ENCODE measurements around the gene WARS2.
A peak's percentile ranks its signal among the peaks of the same experiment; 100 is the strongest.

Gene WARS2

DNA sequence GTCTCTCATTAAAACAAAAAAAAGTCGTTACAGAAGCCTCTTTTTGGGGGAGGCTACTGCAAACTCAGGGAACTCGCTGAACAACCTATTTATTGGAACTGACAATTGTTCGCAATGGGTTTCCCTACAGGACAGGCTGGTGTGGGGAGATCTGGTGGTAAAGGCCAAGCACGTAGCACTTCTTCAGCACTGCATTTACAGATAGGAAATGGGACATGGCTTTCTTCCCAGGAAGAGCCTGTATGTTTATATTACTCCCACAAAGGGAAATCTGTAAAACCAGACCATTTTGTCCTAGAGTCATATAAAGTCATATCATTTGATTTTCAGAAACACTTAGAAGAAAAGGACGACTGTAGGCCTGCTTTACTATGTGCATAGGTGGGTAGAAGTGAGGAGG, 113.5 kb downstream of the WARS2 start:
- no peak for DNase-seq (ENCODE audit: low spot score)

DNA sequence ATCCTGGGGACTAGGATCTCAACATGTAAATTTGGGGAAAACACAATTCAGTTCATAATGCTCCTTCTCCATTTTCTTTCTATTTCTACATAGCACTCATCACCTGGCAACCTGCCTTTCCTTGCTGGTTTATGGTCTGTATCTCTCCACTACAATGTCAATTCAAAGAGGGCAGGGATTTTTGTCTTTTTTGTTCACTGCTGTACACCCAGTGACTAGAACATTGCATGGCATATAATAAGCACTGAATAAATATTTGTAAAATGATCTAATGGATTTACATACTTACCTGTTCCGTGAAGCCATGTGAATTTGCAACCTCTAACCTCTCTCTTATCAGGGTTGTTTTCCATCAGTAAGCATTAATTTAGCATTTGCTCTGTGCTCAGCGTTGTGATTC, 124.9 kb downstream of the WARS2 start:
- DNase-seq (ENCODE audit: low spot score) = no peak

DNA sequence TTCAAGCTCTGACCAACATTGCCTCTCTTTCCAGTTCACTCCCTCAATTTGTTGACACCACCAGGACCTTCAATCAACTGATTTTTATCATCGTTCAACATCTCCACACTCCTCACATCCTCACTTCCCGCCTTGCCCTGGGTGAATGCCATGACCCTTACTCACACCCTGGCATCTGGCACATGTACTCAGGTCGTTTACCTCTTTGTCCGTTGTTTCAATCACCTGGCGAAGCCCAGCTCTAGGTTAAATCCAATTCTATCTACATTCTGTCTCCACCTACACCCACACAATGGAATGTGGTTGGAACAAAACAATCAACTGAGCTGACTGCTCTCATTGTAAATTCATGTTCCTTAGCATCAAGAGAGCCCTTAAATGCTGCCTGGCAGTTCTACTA, 128.1 kb downstream of the WARS2 start:
- no peak for DNase-seq (ENCODE audit: low spot score)

DNA sequence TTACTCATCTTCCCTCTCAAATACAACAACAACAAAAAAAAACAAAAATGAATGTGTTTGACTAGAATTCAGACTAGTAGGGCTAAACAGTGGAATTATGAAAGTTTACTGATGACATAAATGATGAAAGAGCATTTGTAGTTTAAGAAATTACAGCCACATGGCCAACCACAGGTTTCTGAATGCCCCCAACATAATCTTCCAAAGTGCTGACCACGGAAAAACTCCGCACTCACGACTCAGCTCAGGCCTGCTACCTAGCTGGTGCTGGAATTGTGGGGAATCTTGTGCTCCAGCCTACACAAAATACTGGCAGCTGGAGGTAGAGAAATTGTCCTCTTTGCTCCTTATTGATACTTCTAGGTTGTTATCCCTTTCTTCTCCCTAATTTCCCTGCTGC, 128.7 kb downstream of the WARS2 start:
- no peak for DNase-seq (ENCODE audit: low spot score)

DNA sequence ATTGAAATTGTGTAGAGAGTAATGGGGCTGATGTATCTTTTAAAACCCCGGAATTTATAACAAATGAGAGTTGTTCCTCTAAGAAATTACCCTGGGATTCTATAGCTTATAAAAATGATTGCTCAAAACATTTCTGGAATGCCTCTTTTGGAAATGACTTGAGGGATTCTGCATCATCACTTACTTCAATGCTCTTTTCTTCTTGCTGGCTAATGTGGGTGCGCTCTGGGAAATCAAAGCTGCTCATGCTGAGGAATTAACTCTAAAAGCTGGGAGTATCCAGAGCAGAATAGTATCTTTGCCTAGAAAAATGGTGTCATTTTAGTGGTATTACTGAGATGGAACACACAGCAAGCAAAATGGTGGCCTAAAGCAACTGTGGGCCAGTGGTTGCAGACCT, 129.3 kb downstream of the WARS2 start:
- no peak for DNase-seq (ENCODE audit: low spot score)

DNA sequence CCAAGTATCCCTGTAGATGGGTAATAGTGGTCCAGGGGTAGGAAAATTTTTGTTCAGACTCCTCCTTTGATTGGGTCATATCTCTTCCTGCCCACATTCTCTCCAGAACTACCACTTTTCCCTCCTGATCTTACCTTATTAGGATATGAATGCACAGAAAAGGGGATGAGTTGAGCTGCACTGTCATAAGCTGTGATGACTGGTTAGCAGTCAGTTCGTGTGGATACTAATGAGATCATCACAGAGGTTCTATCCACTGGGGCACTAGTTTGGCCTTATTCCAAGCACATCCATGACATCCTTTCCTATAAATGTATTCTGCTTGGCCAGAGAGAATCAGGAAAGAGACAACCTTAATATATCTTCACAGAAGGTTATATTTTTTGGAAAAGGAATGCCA, 130.3 kb downstream of the WARS2 start:
- no peak for DNase-seq (ENCODE audit: low spot score)

DNA sequence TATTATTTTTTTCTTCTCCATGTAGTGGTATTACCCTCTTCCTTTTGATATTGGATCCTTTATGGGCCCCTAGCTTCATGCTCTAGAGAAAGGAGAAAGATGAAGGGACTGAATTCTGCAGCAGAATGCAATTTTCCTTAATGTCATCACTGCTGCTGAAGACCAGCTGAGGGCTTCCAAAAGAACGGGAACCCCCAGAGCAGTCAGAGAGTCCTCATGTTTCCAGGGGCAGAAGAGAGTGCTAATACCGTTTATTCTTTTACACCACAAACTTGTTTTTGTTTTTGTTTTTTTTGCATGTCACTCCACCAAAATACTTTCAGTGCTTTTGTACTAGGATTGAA, 131.2 kb downstream of the WARS2 start:
- DNase-seq (ENCODE audit: low spot score) = no peak

DNA sequence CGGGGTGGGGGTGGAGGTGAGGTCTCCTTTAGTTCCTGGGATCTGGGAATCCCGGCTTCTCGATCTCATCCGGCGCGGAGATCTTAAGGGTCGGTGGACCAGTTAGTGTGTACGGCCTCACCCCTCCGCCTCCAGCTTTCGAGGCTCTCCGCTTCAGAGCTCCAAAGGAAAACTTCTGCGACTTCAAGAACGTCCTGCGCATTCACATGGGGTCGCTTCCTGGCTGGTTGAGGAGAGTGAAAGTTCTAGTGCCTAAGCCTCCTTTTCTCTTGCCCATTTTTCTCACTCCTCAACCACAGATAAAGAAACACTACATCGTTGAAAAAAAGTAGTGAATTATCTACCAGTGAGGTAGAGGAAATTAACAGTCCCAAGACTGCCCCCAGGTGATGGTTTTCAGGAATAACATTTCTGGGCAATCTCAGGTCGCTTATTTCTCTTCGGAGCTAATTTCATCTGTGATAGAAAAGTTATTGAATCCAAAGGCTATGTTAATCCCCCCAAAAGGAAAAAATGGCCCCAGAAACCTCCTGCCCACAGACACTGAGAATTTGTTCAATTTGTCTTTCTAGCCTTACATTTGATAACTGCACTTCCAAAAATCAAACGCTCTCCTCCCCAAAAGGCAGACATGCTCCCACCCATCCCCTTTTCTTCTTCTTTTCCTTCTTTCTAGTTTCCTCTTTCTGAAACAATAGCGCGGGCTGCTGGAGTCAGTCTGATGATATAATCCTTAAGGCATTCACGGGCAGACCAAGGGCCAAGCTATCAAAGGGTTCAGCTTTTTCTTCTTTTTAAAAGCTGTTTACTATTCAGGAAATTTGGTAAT, 131.8 kb downstream of the WARS2 start:
- peak; percentile 41 for DNase-seq (ENCODE audit: low spot score)

DNA sequence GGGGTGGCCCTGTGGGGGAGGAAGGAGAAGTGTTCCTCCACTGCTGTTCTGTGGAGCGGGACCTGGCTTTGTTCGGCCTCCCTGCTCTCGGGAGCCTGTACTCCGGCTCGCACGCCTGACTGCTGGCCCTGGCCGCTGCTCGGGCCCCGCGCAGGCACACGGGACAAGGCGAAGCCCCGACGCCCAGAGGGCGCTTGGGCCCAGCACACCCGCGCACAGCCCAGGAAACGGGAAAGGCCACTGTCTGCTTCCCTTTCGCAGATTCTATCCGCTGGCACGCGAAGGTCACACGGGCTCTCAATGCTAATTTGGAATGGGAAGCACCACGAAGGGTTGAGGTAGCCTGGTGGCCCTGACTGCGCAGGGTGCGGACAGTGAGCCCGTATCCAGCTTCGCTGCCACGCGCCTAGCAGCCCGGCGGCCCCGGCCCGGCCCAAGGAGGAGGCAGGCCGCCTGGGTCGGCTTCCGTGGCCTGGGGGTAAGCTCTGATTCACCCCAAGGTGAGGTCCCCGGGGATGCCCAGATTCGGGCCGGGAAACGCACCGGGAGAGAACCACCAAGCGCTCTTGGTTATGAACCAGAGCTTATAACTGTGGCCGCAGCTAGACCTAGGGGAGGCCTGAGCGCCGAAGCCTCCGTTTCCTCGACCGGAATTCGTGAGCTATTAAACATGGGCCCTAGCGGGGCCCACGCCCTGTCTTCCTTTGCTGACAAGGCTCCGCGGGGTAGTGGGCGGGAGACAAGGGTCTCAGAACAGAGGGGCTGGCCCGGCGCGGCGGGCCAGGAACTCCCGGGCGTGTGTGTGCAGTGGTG, 132.6 kb downstream of the WARS2 start:
- DNase-seq (ENCODE audit: low spot score) = no peak

DNA sequence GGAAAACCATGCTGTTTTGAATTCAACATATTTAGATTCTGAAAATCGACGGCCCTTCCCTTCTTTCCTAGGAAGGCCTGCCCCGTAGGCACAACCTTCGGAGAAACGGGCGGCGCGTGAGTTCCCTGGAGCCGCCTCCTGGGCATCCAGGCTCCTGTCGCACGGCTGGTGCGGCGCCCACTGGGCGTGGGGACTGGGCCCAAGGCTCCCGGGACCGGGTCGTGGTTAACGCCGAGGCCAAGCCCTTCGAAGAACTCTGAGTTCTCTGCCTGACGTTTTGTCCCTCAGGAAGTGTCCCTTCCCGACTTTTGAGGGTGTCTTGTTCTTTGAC, 133.1 kb downstream of the WARS2 start:
- DNase-seq (ENCODE audit: low spot score) = no peak

DNA sequence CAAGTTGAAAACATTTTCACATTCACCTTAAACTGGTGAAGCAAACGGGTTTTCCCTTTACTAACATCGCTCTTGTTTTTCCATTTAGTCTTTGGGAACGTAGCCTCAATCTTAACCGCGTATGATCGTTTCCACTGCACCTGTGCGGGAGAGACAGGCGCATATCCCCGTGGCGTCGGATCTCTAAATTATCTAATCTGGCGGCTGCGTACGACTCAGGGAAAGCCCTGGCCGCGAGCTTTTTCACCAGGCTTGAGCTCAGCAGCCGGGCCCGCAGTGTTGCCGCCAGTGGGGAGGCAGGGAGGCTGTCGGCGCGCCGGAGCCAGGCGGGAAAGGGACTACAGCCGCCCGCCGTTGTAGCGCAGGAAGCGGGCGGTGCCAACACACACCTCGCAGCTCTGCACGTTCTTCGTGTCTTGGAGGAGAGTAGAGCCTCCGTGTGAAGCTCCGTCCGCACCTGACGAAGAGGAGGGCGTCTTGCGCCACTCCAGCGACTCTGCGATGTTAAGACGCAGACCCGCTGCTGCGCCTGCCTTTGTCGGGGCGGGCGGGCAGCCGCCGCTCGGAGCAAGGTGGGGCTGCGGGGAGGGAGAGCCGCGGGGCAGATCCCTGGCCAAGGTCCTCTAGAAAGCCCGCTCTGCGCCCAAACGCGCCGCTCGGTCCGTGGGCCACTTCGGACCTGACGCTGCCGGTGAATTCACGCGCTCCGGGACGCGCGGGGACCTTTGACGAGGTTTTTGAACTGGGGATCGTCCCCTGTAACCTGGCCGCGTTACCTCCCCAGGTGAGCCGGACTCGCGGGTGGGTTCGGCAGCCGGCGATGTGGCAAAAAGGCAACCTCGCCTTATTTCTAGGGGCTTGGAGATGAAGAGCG, 133.8 kb downstream of the WARS2 start:
- no peak for DNase-seq (ENCODE audit: low spot score)

DNA sequence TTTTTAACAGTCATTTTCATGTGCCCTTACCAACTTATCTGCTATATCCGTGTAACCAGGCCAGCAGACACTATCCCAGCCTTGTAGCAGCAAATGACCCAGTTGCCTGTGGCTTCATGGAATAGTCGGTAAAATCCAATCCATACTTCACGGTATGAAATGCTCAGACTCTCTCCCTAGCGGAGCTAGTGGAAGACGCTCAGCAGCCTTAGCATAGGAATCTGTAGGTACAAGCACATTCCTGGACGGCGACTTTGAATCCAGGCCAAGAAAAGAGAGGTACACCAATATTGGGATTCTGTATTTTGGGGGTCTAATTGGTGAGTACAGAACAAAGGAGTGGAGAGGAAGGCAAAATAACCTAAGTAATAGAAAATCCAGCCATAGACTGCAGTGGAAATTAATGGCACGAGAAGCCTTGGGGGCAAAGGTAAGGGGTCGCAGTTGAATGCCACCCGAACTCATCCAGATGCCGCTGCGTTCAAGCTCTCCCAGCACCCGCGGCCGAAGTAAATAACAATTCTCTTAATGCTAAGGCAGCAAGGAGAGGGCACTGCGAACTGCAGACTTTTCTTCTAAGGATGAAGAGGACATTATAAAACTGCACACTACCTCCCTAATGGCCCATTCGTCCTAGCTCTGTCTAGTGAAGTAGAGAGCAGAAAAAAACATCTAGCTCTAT, 134.6 kb downstream of the WARS2 start:
- no peak for DNase-seq (ENCODE audit: low spot score)

DNA sequence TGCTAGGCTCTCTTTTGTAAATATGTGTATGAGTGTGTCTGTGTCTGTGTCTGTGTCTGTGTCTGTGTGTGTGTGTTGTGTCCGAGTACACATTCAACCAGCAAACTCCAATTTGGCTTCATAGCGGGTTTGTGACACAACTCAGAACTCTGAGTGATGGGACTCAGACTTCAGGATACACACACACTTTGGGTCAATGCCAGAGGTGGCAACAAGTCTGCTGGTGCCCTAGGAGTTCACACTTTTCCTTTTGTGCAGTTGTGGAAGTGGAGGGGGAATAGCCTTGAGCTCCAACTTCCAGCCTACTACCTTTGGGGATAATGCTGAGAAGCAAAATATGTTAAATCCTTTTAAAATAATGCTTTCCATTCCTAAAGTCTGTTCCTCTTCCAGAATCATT, 135.7 kb downstream of the WARS2 start:
- DNase-seq (ENCODE audit: low spot score) = no peak

DNA sequence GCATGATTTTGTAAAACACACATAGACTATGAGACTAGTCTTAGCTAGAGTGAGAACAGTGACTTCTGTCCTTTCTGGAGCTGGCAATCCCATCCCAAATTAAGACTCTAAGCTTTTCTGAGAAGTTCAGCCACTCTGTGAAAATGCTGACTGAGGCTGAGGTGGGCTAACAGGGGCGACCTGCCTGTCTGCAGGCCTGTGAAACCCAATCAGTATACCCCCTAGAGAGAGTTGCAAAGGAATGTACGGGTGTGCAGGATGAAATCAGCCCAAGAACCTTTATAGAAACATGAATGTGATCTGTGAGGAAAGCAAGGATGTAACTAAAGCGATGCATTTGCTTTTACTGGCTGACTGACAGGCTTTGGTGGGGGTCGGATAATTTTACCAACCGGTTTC, 136.3 kb downstream of the WARS2 start:
- no peak for DNase-seq (ENCODE audit: low spot score)

DNA sequence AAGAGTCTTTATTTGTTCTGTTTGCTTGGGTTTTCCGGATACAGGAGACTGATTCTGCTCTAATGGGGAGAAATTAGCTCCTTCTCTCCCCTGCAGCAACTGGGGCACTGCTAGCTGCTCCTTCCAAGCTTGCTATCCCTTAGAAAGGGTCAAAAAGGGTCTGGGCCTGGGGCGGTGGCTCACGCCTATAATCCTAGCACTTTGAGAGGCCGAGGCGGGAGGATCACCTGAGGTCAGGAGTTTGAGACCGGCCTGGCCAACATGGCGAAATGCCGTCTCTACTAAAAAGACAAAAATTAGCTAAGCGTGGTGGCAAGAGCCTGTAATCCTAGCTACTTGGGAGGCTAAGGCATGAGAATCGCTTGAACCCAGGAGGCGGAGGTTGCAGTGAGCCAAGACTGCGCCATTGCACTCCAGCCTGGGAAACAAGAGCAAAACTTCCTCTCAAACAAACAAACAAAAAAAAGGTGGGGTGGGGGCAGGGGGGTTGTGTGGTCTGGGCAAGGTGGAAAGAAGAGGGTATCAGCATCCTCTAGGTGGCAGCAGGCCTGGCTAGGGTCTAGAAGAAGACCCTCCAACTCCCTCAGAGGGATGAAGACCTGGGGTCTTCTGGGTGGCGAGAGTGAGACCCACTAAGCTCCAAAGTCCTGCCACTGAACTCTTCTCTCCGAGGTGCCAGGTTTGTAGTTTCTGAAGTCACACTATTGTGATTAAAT, 136.9 kb downstream of the WARS2 start:
- DNase-seq (ENCODE audit: low spot score) = no peak

DNA sequence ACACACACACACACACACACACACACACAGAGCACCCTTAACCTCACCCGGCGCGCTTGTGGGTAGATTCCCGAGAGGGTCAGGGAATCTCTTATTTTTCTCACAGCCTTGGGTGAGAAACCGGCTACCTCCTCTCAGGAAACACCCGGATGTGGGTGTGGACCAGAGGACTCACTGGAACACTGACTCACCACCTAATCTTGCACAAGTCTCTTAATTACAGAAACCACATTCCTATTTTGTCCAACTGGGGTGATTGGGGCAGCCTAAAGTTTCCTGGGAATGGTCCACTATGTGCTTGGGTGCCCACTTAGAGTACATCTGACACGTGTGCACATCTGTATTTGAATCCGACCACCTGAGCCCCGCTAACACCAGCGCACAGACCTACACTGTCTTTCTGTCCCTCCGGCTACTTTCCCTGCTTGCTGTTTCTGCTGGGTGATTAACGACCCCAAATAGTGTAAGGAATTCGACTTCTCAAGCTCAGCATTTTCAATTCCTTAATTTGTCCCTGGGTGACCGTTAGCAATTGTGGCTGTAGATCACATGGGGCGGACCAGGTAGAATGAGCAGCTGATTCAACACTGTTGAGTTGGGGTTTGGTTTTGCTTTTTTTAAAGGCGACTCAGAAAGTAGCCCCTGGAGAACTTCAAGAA, 138.3 kb downstream of the WARS2 start:
- DNase-seq (ENCODE audit: low spot score) = no peak

DNA sequence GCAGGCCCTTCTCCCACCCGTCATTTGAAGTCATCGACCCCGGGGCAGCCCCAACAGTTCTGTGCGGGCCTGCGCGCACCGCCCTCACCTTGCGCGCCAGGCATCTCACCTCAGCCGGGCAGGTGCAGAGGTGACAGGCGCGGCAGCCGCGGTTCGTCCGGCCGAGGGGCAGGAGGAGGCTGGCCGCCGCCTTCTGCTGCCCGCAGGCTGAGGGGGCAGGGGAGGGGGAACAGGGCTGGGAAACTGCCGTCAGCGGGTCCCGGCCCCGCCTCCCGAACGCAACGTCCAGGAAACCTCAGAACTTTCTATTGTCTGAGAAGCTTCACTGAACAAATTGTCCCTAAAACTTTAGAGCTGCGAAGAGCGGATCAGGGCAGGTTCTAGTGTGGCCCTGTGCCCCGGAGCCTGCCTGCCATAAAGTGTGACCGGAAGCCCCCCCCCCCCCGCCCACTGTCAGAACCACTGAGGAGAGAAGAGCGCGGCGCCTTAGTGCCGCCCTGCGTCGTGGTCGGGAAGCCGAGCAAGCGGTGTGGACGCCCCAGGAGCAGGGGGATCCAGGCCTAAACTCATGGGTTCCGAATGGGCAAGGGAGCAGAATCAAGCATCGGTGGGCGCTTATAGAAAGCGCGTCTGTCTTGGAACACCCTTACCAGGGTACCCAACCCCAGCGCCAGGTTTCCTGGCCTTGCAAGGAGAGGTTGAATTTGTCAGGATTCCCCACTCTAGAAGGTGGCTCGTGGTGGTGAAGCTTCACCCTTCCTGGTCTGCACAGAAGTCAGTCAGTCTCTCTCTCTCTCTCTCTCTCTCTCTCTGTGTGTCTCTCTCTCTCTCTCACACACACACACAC, 139.0 kb downstream of the WARS2 start:
- no peak for DNase-seq (ENCODE audit: low spot score)

DNA sequence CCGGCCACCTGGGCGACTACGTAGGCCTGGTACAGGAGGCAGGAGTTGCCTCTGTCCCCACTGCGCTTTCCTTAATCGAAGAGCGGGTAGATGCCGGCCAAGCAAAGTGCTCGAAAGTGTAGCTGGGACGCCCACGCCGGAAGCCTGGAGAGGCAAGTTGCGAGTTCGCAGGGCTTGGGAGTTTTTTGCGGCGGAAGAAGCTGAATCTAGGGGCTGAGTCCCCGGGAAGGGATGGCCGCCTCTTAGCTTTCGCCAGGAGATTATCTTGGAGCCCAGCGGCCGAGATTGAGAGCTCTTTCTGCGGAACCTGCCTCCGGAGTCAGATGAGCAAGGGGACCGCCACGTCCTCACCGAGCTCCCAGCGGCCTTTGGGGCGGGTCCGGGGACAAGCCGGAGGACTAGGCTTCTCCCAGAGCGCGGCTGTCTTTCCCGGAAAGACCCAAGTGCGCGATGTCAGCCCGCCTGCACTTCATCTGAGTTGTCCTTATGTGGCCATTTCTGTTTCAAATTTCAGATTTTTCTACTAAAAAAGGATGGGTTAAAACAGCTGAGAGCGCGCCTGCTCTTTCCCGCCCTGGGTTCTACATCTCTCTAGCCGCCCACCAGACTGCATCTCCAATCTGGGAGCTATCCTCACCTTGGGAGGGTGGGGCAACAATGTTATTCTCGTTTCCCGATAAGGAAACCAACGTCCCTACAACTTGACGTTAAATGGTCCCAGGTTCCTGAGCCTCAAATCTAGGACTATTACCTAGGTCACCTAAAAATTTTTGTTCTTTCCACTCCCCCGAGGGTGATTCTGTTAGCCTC, 139.9 kb downstream of the WARS2 start:
- no peak for DNase-seq (ENCODE audit: low spot score)

All from pons (tissue), 1 donor.